Smooth muscle cell (in vitro differentiated cells): ENCODE data around the gene RCAN1. TPM values are rescaled to one million over a fixed set of nuclear protein-coding genes. Genes with fewer than 3 reads are reported as not detected.
"Not testable (repeated sequence)": the region's sequence is repeated elsewhere in the genome, so short reads cannot be mapped to it uniquely, and the experiment has no call there.

Experiments
- DNase-seq: peaks from one replicate; lab custom pipeline; 2025; ENCODE audit not compliant: unreplicated experiment; lab: John Stamatoyannopoulos, UW
- H2AFZ ChIP-seq: fragments of 200-600 bp; sonication (generic); 2 replicates; pipeline ENCODE4 v1.6.0; 2016; ENCODE audit warnings: antibody characterized with exemption, low read depth, mild to moderate bottlenecking
- H3F3A ChIP-seq: fragments of 200-600 bp; sonication (generic); 2 replicates; pipeline ENCODE4 v1.6.0; 2017; ENCODE audit warnings: antibody characterized with exemption, low read depth
- H3K27ac ChIP-seq: fragments of 200-600 bp; sonication (generic); 2 replicates; pipeline ENCODE4 v1.5.1; 2016; ENCODE audit warnings: low read depth, mild to moderate bottlenecking
- H3K27me3 ChIP-seq: fragments of 200-600 bp; sonication (generic); 2 replicates; pipeline ENCODE4 v1.6.1; 2016; ENCODE audit warnings: low read depth, mild to moderate bottlenecking
- H3K36me3 ChIP-seq: fragments of 200-600 bp; sonication (generic); 2 replicates; pipeline ENCODE4 v1.5.1; 2016; ENCODE audit warnings: low read depth
- H3K4me1 ChIP-seq: fragments of 200-600 bp; sonication (generic); 2 replicates; pipeline ENCODE4 v1.5.1; 2016; ENCODE audit warnings: low read depth
- H3K4me2 ChIP-seq: fragments of 200-600 bp; sonication (generic); 2 replicates; pipeline ENCODE4 v1.6.0; 2016; ENCODE audit warnings: mild to moderate bottlenecking
- H3K4me3 ChIP-seq: fragments of 200-600 bp; sonication (generic); 2 replicates; pipeline ENCODE4 v1.5.1; 2016; ENCODE audit warnings: mild to moderate bottlenecking
- H3K79me2 ChIP-seq: fragments of 200-600 bp; sonication (generic); 2 replicates; pipeline ENCODE4 v1.6.0; 2016; ENCODE audit warnings: low read depth, mild to moderate bottlenecking
- H3K9ac ChIP-seq: fragments of 200-600 bp; sonication (generic); 2 replicates; pipeline ENCODE4 v1.6.0; 2016; ENCODE audit warnings: low read depth
- H3K9me3 ChIP-seq: fragments of 200-600 bp; sonication (generic); replicated peaks from 2 replicates; pipeline ENCODE4 v1.5.1; 2016; ENCODE audit warnings: low read depth
- H4K20me1 ChIP-seq: fragments of 200-600 bp; sonication (generic); 2 replicates; pipeline ENCODE4 v1.6.0; 2016; ENCODE audit warnings: low read depth
- WGBS: methylation state at CpG from one replicate; pipeline ENCODE4 v1.1.7; 2016; ENCODE audit warnings: low lambda C conversion rate; 5-methylcytosine and 5-hydroxymethylcytosine counted together
- polyA plus RNA-seq: library from polyadenylated mRNA; unstranded; fragments of >200 nt; fragmentation: Nextera tagmentation; extraction: Ambion mirVana; gene quantifications from 2 replicates; pipeline ENCODE4 v1.2.1, GENCODE V29; 2016
- total RNA-seq: library from RNA; depleted of rRNA; stranded (reverse); fragments of >200 nt; gene quantifications from 2 replicates; pipeline ENCODE4 v1.2.3, GENCODE V29; 2014
- TF ChIP-seq, protein P1 (sequence below): fragments of 200-600 bp; sonication (generic); IDR thresholded peaks from 2 replicates; pipeline ENCODE4 v1.5.1; 2017; ENCODE audit warnings: borderline replicate concordance, mild to moderate bottlenecking, antibody characterized with exemption; ENCODE audit not compliant: insufficient read depth, poor library complexity, severe bottlenecking

The RCAN1 gene
- total and polyA plus RNA-seq, 2 experiments from 2014 or later = 77.3 to 155 TPM

DNA sequence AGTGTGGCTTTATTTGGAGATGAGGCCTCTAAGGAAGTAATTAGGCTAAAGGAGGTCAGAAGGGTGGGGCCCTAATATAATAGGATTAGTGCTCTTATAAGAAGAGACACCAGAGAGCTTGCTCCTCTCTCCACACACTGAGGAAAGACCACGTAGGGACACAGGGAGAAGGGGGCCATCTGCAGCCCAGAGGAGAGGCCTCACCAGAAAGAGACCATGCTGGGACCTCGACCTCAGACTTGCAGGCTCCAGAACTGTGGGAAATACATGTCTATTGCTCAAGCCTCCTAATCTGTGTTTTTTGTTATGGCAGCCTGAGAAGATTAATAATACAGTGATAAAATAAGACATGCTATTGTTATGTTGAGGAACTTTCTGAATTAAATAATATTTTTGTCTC is 8.3 kb downstream of the RCAN1 start:
- no peak overlapping the region for H3K4me3 ChIP-seq
- no peaks in the 10 kb centered on the region for H3K9me3 ChIP-seq
- no peak overlapping the region for H3K27ac ChIP-seq
- WGBS = 86% methylated on average over 2 of the region's 2 CpGs
- peaks cover 9% of the 10 kb centered on the region for H4K20me1 ChIP-seq
- no peaks in the 10 kb centered on the region for H3K4me1 ChIP-seq
- H3K27me3 ChIP-seq = no peaks in the 10 kb centered on the region
- TF ChIP-seq, protein P1, sequence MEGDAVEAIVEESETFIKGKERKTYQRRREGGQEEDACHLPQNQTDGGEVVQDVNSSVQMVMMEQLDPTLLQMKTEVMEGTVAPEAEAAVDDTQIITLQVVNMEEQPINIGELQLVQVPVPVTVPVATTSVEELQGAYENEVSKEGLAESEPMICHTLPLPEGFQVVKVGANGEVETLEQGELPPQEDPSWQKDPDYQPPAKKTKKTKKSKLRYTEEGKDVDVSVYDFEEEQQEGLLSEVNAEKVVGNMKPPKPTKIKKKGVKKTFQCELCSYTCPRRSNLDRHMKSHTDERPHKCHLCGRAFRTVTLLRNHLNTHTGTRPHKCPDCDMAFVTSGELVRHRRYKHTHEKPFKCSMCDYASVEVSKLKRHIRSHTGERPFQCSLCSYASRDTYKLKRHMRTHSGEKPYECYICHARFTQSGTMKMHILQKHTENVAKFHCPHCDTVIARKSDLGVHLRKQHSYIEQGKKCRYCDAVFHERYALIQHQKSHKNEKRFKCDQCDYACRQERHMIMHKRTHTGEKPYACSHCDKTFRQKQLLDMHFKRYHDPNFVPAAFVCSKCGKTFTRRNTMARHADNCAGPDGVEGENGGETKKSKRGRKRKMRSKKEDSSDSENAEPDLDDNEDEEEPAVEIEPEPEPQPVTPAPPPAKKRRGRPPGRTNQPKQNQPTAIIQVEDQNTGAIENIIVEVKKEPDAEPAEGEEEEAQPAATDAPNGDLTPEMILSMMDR = no peak
- H3K9ac ChIP-seq = no peak overlapping the region
- H3K36me3 ChIP-seq = no peaks in the 10 kb centered on the region
- H3K4me2 ChIP-seq = no peak overlapping the region
- no peak overlapping the region for H2AFZ ChIP-seq
- H3K79me2 ChIP-seq = no peaks in the 10 kb centered on the region
- H3F3A ChIP-seq = no peaks in the 10 kb centered on the region
- DNase-seq = no peak

DNA sequence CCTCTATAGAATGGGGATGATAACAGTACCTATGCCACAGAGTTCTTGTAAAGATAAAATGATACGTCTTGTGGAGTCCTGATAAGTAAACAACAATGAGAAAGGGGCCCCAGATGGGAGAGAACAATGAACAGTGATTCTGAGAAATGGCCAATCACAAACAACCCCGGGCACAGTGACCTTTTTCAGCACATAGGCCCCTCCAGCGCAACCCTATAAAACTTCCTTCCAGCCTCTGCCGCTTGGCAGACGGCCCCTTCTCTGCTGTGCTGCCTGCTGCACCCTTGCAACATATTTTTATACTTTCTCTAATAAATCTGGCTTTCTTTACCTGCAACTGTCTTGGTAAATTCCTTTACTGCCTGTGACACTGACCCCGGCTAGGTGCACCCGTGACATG is 8.9 kb downstream of the RCAN1 start:
- no peaks in the 10 kb centered on the region for H3K79me2 ChIP-seq
- no peaks in the 10 kb centered on the region for H3K27me3 ChIP-seq
- TF ChIP-seq, protein P1 = no peak
- 87% methylated on average over 7 of the region's 7 CpGs for WGBS
- no peak overlapping the region for H2AFZ ChIP-seq
- no peaks in the 10 kb centered on the region for H3K36me3 ChIP-seq
- DNase-seq = no peak
- H3K27ac ChIP-seq = no peak overlapping the region
- no peak overlapping the region for H3K4me2 ChIP-seq
- no peak overlapping the region for H3K9ac ChIP-seq
- H3K9me3 ChIP-seq = no peaks in the 10 kb centered on the region
- H3K4me1 ChIP-seq = no peaks in the 10 kb centered on the region
- H4K20me1 ChIP-seq = peaks cover 7% of the 10 kb centered on the region
- no peak overlapping the region for H3K4me3 ChIP-seq
- no peaks in the 10 kb centered on the region for H3F3A ChIP-seq

DNA sequence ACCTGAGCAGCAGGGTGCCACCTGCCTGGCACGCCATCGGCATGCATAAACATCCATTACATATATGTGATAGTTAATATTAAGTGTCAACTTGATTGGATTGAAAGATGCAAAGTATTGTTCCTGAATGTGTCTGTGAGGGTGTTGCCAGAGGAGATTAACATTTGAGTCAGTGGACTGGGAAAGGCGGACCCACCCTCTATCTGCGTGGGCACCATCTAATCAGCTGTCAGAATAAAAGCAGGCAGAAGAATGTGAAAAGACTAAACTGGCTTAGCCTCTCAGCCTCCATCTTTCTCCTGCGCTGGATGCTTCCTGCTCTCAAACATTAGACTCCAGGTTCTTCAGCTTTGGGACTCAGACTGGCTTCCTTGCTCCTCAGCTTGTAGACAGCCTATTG is 10.0 kb downstream of the RCAN1 start:
- H3K4me3 ChIP-seq, H3K4me1 ChIP-seq, H3K27ac ChIP-seq, H3K79me2 ChIP-seq, H3K9me3 ChIP-seq, H3K9ac ChIP-seq, H4K20me1 ChIP-seq, H2AFZ ChIP-seq, DNase-seq, H3F3A ChIP-seq, H3K27me3 ChIP-seq, H3K36me3 ChIP-seq, H3K4me2 ChIP-seq: not testable (repeated sequence)
- WGBS = 96% methylated on average over 5 of the region's 5 CpGs

DNA sequence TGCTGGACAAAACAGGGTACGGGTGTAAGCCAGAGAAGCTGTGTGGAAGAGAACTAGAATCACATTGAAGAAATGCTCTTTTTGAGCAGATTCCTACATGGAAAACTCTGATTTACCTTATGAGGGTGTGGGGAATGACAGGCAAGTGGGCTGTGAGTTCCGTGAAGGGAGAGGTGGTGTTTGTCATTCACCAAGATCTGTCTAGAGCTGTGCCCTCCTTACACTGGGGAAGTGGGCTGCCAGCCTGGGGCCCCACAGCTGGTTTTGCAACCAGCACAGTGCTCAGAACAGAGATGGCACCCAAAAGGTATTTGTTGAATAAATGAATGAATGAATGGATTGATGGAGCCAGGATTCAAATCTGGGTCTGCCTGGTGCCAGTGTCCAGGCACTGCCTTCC is 10.4 kb downstream of the RCAN1 start:
- Histone ChIP-seq H3K36me3 (no peaks in the 10 kb centered on the region), H3K4me2 (no peak overlapping the region), H3K4me1 (no peaks in the 10 kb centered on the region), H3K4me3 (no peak overlapping the region), H3K9ac (no peak overlapping the region), H3K9me3 (no peaks in the 10 kb centered on the region), H3F3A (no peaks in the 10 kb centered on the region), H4K20me1 (peaks cover 7% of the 10 kb centered on the region), H3K79me2 (no peaks in the 10 kb centered on the region), H2AFZ (no peak overlapping the region), H3K27me3 (no peaks in the 10 kb centered on the region), H3K27ac (no peak overlapping the region)
- TF ChIP-seq, protein P1 = no peak
- no peak for DNase-seq
- 93% methylated on average over 2 of the region's 2 CpGs for WGBS
